ENCODE results near the gene EMSY. TPM values are rescaled to one million over a fixed set of nuclear protein-coding genes. Genes with fewer than 3 reads are reported as not detected.

Gene EMSY
- total and polyA plus RNA-seq, 9 of the 15 experiments (the other 6 are each of a cell fraction or from before 2014, with no cell fraction given): 12.7 to 25.4 (median 17.9) TPM

- TF ChIP-seq TGIF2 (CRISPR knock-in tag; IDR thresholded peaks at IDR 0.05) (no peak), PREB (CRISPR knock-in tag; IDR thresholded peaks at IDR 0.05) (no peak), CTCF (IDR thresholded peaks at IDR 0.05 in 2 of 3, conservative IDR thresholded peaks at IDR 0.05 in 1 of 3; ENCODE audit: insufficient read depth in 2 of 3, low read depth in 1 of 3, low read length in 3 of 3) (peak in 2 of 3 experiments; percentile 10 to 35; a peak in 3 of 6 replicates), YY1 (IDR thresholded peaks at IDR 0.05; ENCODE audit: borderline replicate concordance in 1 of 3, control insufficient read depth in 1 of 3, extremely low read depth in 1 of 3, insufficient read depth in 3 of 3, insufficient read length in 1 of 3, insufficient replicate concordance in 2 of 3, low read depth in 1 of 3, low read length in 2 of 3) (no peak)
Observed at GRCh38 chr11:76551400-76551799, 106.6 kb downstream of the EMSY start (continued).

- Histone ChIP-seq H3K4me1 (replicated peaks in 1 of 2; ENCODE audit: control insufficient read depth in 2 of 2, insufficient read depth in 2 of 2, low read length in 2 of 2) (no peaks in the 10 kb centered on the region), H2AFZ (ENCODE audit: low read depth, low read length) (no peak overlapping the region), H3K27ac (ENCODE audit: extremely low read depth, low read depth, low read length) (no peak overlapping the region), H3K36me3 (ENCODE audit: control insufficient read depth, insufficient read depth, low read length) (no peaks in the 10 kb centered on the region), H3K9ac (ENCODE audit: insufficient read depth in 1 of 2, low read depth in 2 of 2, low read length in 2 of 2) (no peak overlapping the region), H3K9me1 (ENCODE audit: control insufficient read depth, insufficient read depth, low read length) (no peaks in the 10 kb centered on the region), H3K9me3 (replicated peaks; ENCODE audit: control insufficient read depth, insufficient read depth, low read depth, low read length) (no peaks in the 10 kb centered on the region), H4K20me1 (replicated peaks; ENCODE audit: control insufficient read depth, insufficient read depth, low read length) (no peaks in the 10 kb centered on the region), H3K27me3 (ENCODE audit: control insufficient read depth in 2 of 2, insufficient read depth in 2 of 2, low read length in 2 of 2) (no peaks in the 10 kb centered on the region), H3K79me2 (ENCODE audit: control insufficient read depth, insufficient read depth, low read length) (no peaks in the 10 kb centered on the region), H3K4me2 (ENCODE audit: insufficient read depth, low read length) (no peak overlapping the region), H3K4me3 (no peak overlapping the region)
- DNase-seq (ENCODE audit: extremely low read depth in 1 of 4, low spot score in 3 of 4) (no peak), FAIRE-seq (no peak), ATAC-seq (no peak)
- no TSS peak for BruUV-seq (replicated peaks)
- WGBS (ENCODE audit: insufficient coverage, low coverage, missing lambda C conversion rate): 87% methylated on average over 2 of the region's 2 CpGs
- no peak for TF ChIP-seq CTCF (IDR thresholded peaks at IDR 0.05 in 2 of 3, conservative IDR thresholded peaks at IDR 0.05 in 1 of 3; ENCODE audit: insufficient read depth in 2 of 3, low read depth in 1 of 3, low read length in 3 of 3)
- no peak for TF ChIP-seq NELFE (IDR thresholded peaks at IDR 0.05; ENCODE audit: insufficient read depth, insufficient read length)
- TF ChIP-seq ZC3H11A (IDR thresholded peaks at IDR 0.05; ENCODE audit: low read depth, low read length): no peak
- ChIA-PET POLR2A (no interaction called here), CTCF (ENCODE audit: low intra/inter-chr PET ratio) (no interaction called here)
- intact Hi-C loops (cut with micrococcal nuclease) (no loop called here), in situ Hi-C loops (cut with MboI) (no loop called here)
Observed at GRCh38 chr11:76552987-76553386, 108.2 kb downstream of the EMSY start.

Measured in K562 (cell line).